ENCODE data around the gene ZNF341. TPM values are rescaled to one million over a fixed set of nuclear protein-coding genes. Genes with fewer than 3 reads are reported as not detected.

ZNF341 gene
- total RNA-seq, 4 donors from 2014 or later, result 2.5 to 13.5 (median 3.6) TPM

DNA sequence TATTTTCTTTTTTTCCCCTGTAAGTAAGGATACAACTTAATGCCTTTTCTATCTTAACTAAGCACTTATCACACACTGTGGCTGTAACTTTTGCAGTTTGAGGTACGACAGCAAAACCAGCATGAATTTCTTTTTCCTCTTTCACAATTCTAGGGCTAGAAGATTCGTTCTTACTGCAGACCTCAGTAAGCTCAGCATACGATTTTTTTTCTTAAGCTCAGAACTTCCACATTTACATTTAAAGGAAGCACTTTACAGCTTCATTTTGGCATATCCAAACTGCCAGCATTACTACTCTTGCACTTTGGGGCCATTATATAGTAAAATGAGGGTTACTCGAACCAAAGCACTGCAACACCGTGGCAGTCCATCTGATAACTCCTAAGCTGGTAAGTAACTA is 78.5 kb downstream of the ZNF341 start:
- H3K9me3 ChIP-seq, result no peaks in the 10 kb centered on the region
- H3K27ac ChIP-seq, result no peak overlapping the region
- DNase-seq, result no peak
- peaks cover 0 to 3% (median 0%) of the 10 kb centered on the region in 3 donors for H3K36me3 ChIP-seq
- H3K27me3 ChIP-seq, result no peaks in the 10 kb centered on the region
- peaks cover 0 to 22% (median 11%) of the 10 kb centered on the region in 4 donors for H3K4me1 ChIP-seq
- no peak overlapping the region for H3K4me3 ChIP-seq
- no peak for TF ChIP-seq POLR2A (IDR thresholded peaks at IDR 0.05)
- TF ChIP-seq, protein P1, sequence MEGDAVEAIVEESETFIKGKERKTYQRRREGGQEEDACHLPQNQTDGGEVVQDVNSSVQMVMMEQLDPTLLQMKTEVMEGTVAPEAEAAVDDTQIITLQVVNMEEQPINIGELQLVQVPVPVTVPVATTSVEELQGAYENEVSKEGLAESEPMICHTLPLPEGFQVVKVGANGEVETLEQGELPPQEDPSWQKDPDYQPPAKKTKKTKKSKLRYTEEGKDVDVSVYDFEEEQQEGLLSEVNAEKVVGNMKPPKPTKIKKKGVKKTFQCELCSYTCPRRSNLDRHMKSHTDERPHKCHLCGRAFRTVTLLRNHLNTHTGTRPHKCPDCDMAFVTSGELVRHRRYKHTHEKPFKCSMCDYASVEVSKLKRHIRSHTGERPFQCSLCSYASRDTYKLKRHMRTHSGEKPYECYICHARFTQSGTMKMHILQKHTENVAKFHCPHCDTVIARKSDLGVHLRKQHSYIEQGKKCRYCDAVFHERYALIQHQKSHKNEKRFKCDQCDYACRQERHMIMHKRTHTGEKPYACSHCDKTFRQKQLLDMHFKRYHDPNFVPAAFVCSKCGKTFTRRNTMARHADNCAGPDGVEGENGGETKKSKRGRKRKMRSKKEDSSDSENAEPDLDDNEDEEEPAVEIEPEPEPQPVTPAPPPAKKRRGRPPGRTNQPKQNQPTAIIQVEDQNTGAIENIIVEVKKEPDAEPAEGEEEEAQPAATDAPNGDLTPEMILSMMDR (IDR thresholded peaks at IDR 0.05), result no peak

DNA sequence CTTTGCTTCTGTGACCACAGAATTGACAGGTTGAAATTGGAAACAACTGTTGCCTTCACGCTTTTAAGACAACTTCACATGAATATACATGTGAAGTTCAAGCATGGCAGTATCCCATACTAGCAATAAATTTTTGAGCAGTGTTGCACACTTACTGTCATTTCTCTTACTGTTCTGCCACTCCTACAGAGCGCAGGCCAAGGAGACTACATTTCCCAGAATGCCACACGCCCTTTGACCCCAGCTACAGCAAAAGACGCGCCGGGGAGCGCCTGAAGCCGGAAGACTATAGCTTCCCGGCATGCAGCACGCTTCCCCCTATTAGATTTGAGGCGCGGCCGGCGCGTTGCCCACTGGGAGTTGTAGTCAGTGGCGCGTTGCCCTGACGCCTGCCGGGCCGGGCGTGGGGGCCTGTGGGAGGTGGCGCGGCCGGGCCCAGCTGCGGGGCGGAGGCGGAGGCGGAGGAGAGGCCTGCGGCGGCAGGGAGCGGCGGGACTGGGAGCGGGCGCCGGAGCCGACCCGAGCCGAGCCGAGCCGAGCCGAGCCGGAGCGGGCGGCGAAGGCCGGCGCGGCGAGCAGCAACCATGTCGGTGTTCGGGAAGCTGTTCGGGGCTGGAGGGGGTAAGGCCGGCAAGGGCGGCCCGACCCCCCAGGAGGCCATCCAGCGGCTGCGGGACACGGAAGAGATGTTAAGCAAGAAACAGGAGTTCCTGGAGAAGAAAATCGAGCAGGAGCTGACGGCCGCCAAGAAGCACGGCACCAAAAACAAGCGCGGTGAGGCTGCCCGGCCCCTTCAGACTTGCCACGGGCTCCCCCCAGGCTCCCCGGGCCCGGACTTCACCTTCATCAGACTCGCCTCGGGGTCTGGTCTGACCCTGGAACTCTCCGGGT is 79.3 kb downstream of the ZNF341 start, which contains the start of gene CHMP4B:
Gene CHMP4B (plus strand): TSS at position 464 of the 891 bp plus-strand sequence. CDS start 121 bp downstream, at position 585.
- Histone ChIP-seq H3K4me1 (peaks cover 0 to 30% (median 11%) of the 10 kb centered on the region in 4 donors), H3K4me3 (peak within 1 kb of the TSS; percentile 61 to 99 (median 94)), H3K36me3 (peaks cover 0 to 7% (median 0%) of the 10 kb centered on the region in 3 donors), H3K27ac (peak within 1 kb of the TSS; percentile 86 to 99 (median 92)), H3K9me3 (no peaks in the 10 kb centered on the region), H3K27me3 (no peaks in the 10 kb centered on the region)
- TF ChIP-seq, protein P1 (IDR thresholded peaks at IDR 0.05), result peak in 1 of 6 experiments; percentile 11
- peak; percentile 81 to 97 for TF ChIP-seq POLR2A (IDR thresholded peaks at IDR 0.05)
- peak; percentile 99 to 100 (median 99) for DNase-seq

DNA sequence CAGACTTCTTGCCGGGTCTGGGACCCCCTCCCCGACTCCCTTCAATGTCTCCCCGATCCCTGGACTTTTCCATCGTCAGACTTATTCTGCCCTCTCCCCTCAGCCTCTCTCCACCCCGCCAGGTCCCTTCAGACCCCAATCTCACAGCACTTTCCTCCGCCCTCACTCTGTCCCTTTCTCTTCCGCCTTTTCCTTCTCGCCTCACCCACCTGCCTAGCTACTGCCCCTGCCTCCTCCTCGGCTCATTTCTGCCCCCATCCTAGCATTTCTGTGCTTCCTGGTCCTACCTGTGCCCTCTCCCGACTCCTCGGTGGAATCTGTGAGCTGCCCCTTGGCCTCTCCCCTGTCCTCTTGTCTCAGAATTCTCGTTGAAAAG is 80.0 kb downstream of the ZNF341 start:
- H3K4me1 ChIP-seq, result peaks cover 0 to 31% (median 11%) of the 10 kb centered on the region in 4 donors
- peaks cover 0 to 7% (median 0%) of the 10 kb centered on the region in 3 donors for H3K36me3 ChIP-seq
- peak overlapping the region; percentile 61 to 99 (median 94) for H3K4me3 ChIP-seq
- TF ChIP-seq, protein P1 (IDR thresholded peaks at IDR 0.05), result no peak
- TF ChIP-seq POLR2A (IDR thresholded peaks at IDR 0.05), result no peak
- H3K9me3 ChIP-seq, result no peaks in the 10 kb centered on the region
- peak overlapping the region; percentile 86 to 99 (median 92) for H3K27ac ChIP-seq
- H3K27me3 ChIP-seq, result no peaks in the 10 kb centered on the region
- peak; percentile 20 to 60 (median 56) for DNase-seq

DNA sequence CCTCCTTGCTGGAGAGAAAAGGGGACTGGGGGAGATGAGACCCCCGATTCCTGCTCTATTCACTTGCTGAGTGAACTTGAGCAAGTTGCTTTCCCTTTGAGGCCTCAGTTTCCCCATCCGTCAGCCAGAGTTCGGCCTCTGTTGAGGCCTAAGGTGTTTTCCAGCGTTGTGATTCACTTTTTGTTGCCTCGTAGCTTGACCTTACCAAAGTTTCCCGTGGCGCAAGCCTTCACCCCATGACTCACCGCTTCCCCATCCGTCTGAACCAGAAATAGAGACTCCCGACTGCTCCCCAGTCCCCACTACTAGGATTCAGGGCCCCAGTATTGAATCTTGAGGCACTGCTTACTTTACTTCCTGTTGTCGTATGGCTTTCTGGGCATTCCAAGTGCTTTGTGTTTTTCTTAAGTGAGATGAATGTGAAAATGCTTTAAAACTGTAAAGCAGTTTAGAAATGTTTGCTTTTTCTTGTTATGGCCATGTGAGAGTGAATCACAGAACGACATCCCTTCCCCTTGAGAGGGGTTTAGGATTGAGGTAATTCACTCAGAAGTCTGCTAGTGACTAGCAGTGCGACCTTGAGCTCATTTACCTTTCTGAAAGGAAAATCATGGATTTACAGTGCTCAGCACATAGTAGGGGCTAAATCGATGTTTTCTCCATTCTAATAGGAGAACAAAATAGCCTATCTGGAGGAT is 80.5 kb downstream of the ZNF341 start:
- DNase-seq, result peak; percentile 43 to 82 (median 60)
- peak overlapping the region; percentile 61 to 99 (median 94) for H3K4me3 ChIP-seq
- H3K4me1 ChIP-seq, result peaks cover 0 to 36% (median 11%) of the 10 kb centered on the region in 4 donors
- H3K9me3 ChIP-seq, result no peaks in the 10 kb centered on the region
- no peaks in the 10 kb centered on the region for H3K27me3 ChIP-seq
- TF ChIP-seq POLR2A (IDR thresholded peaks at IDR 0.05), result peak in 1 of 2 donors; percentile 53
- TF ChIP-seq, protein P1 (IDR thresholded peaks at IDR 0.05), result no peak
- H3K27ac ChIP-seq, result peak overlapping the region; percentile 86 to 99 (median 92)
- peaks cover 0 to 7% (median 0%) of the 10 kb centered on the region in 3 donors for H3K36me3 ChIP-seq

DNA sequence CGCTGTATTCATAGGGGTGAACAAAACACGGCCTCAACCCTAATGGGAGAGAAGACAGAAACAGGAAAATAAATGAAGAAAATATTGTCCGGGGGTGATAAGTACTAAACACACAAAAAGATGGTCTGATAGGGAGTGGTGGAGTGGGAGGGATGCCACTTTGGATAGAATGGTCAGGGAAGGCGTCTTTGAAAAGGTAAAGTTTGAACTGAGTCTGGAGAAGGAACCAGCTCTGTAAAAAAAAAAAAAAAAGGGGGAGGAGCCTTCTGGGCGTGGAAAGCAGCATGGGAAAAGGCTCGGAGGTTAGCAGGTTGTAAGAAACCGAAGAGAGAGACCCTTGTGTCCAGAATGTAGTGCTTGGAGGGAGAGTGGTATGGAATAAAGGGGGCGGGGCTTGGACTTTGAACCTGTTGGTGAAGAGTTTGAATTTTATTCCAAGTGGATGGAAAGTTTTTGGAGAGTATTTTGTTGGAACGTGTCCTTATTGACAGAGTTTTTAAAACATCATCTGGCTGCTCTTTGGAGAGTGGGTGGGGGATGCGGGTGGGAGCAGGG is 81.2 kb downstream of the ZNF341 start:
- Histone ChIP-seq H3K27ac (peak overlapping the region; percentile 86 to 99 (median 92)), H3K27me3 (no peaks in the 10 kb centered on the region), H3K4me1 (peaks cover 0 to 43% (median 11%) of the 10 kb centered on the region in 4 donors), H3K36me3 (peaks cover 0 to 7% (median 0%) of the 10 kb centered on the region in 3 donors), H3K9me3 (no peaks in the 10 kb centered on the region), H3K4me3 (peak overlapping the region; percentile 9 to 99 (median 76))
- TF ChIP-seq POLR2A (IDR thresholded peaks at IDR 0.05), result peak in 1 of 2 donors; percentile 53
- TF ChIP-seq, protein P1 (IDR thresholded peaks at IDR 0.05), result no peak
- peak in 2 of 3 donors; percentile 30 to 55 for DNase-seq

Measured in Peyer's patch (tissue), 4 donors.